GM18498 (cell line): ENCODE data around the gene KNOP1.

Experiments used
- ATAC-seq: cut with Tn5 transposase; IDR thresholded peaks from one replicate; pipeline ENCODE4 v1.9.1; 2021; ENCODE audit warnings: mild to moderate bottlenecking, moderate library complexity; ENCODE audit not compliant: unreplicated experiment

KNOP1 gene

DNA sequence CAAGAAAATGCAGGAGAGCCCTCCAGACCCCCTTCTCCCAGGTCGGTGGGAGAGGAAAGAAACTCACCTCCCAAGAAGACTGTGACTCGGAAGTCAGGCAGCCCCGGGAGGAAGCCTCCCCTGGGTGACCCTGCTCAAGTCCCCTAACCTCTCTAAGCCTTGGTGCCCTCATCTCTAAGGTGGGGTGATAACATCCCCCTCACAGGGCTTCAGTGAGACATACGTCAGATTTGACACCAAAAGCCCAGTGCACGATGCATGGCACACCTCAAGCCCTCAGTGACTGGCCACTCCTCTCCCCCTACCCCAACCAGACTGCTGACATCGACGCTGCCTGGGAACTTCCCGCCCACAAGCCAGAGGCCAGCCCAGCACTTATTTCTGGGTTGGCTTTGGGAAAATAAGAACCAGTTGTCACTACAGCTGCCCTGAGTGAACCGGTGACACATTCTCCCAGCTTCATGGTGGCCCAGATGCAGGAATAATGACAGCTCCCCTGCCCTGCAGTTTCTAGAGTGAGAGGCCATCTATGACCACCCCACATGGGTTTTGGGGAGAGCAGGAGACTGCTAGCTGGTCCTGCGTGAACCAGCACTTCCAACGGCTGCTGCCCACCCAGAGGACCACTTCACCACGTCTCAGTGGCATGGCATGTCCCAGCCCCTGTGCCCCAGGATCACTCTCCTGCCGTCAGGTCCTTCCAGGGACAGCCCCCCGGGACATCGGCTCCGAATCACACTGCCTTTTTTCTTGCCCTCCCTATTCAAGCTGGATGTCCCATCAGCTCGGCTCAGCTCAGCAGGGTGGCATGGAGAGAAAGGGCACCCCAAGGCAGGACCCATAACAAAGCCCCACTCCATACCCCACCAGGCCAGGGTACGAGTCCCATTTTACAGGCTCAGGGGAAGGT is 9.5 kb downstream of the KNOP1 start:
- no peak for ATAC-seq

DNA sequence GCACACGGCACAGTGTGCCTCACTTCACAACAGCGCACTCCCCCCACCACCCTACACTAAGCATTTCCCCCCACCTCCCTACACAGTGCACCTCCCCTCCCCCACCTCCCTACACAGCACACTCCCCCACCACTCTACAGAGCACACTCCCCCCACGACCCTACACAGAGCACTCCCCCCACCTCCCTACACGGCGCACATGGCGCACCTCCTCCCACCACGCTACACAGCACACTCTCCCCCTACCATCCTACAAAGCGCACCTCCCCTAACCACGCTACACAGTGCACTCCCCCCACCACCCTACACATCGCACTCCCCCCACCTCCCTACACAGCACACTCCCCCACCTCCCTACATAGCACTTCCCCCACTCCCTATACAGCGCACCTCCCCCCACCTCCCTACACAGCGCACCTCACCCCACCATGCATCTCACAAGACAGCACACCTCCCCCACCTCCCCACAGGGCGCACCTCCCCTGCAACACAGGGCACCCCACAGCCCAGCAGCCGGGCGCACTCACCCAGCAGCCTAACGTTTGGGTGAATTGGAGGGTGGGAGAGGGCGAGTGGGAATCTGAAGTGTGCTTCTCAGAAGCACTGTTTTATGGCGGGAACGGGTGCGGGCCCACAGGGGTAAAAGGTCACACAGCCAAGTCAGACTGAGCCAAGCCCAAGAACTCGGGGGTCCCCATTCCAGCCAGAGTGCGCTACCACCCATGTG is 10.3 kb downstream of the KNOP1 start:
- no peak for ATAC-seq

DNA sequence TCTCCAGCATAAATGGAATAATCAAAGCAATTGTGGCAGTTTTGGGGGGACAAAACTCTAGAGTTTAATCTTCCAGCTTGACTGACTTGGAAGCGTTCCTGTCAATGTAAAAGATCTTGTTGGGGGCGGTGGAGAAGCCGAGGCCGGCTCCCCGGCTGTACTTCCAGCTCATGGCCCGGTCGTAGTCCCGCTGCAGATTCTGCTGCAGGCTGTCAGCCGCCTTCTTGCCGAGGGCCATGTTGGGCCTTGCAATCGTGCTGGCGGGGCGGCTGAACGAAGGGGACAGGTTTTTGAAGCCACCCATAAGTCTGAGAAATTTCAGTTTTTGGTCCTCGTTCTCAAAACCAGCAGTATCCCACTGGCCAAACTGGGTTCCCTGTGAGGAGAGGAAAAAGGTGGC is 11.2 kb downstream of the KNOP1 start:
- ATAC-seq = no peak

DNA sequence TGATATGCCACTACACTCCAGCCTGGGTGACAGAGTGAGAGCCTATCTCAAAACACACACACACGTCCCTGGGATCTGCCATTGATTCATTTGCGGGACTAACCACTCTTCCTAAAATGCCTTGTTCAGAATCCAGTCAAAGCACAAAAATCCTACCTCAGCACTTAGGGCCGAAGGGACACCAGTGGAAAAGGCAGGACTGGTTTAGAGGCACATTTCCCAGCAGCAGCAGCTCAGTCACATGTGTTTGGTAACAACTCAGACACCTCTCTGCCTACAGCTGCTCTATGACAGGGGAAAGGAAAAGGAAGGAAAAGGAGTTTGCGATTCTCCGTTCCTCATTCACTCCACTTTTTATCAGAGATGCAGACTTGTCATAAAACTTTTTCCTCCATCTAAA is 12.2 kb downstream of the KNOP1 start:
- ATAC-seq = no peak

- ATAC-seq = no peak
These were observed 12.9 kb downstream of the KNOP1 start for GRCh38 chr16:19705146-19705501.

DNA sequence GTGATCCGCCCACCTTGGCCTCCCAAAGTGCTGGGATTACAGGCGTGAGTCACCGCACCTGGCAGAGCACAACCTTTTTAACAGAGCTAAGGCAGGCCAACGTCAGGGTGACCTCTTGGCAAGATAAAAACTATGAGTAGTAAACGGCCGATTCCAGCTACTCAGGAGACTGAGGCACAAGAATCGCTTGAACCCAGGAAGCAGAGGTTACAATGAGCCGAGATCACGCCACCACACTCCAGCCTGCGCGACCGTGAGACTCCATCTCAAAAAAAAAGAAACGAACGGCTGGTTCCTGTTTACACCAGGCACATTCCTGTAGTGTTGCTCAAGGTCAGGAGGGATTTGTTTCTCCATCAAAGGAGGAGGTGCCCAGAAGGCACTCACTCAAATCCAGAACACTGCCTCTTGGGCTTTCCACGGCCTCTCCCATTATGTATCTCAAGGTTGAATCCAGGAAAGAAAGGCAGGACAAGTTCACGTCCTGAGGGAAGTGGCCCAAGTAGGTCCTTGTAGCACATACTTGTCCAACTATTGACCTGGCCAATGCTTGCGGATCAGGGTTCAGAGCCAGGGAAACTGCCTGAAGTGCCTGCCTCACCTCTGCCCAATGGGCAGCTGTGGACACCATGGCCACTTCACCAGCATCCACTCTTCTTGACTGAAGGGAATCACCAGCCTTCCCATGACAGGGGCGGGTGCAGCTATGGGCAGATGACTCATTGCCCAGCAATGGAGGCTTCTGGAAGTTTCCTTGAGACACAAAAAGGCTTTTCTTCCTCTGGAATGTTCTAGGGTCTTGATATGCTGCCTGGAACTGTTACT is 13.5 kb downstream of the KNOP1 start:
- no peak for ATAC-seq

DNA sequence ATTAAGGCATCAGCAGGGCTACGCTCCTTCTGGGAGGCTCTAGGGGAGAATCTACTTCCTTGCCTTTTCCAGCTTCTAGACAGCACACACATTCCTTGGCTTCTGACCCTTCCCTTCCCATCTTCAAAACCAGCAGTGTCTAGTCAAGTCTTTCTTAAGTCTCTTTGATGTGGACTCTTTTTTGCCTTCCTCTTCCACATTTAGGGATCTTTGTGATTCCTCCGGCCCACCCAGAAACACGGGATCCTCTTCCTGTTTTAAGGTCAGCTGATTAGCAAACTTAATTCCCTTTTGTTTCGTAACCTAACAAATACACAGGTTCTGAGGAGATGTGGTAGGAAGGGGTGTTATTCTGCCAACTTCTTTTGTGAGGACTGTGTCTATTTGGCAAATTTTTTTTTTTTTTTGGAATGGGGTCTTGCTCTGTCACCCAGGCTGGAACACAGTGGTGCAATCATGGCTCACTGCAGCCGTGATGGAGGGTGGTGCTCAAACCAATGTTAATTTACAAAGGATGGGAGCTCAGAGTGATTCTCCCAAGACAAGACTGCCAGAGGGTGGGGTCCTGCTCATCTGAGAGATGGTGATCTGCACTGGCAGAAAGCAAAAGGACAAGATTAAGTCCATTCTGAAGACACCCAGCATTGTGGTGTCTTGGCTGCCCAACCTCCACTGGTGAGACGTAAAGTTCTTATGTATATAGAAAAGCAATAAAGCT is 14.7 kb downstream of the KNOP1 start:
- no peak for ATAC-seq

GRCh38 chr16:19701091-19701490 is 16.9 kb downstream of the KNOP1 start:
- no peak for ATAC-seq

GRCh38 chr16:19700319-19700781 is 17.7 kb downstream of the KNOP1 start:
- ATAC-seq = no peak

- no peak for ATAC-seq
These were observed 18.6 kb downstream of the KNOP1 start for GRCh38 chr16:19699472-19699871.

DNA sequence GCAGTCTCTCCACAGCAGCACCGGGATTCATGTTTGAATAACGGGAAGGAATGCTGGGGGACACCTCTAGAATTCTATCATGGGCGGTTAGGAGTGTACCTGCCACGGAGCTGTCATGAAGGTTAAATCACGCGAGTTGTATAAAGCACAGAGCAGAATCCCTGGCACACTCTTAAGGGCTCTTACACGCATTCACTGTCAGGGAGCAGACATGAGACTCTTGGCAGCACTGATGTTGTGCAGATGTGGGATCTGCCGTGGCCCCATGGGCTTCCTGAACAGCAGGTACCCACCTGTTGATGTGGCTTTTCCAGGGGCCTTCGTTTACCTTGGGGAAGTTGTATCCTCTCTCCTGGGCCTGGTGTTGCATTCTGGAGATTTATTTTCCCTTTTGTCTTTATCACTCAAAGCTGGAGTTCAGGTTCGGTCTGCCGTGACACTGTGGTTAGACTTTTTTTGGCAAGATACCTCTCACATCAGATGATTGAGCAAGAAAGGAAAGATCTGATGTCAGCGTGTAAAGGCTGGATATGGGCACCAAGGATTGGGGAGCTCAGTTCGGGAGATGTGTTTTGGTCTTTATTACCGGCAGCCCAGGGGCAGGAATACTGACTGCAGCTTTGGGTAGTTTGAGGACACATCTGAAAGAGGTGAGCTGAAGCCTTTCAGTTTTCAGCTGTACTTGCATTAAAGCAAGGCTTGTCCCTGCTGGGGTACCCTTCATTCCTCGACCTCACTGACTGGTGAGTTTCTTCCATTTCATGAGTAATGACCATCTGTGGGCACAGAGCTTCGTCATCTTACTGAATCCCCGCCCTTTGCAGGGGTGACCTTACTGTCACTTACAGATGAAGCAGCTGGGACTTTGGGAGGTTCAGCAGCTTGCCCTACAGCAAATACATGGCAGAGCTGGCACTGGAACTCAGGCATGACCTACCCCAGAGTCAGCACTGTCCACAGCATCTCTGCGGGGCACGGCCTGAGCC is 19.3 kb downstream of the KNOP1 start:
- ATAC-seq = no peak

DNA sequence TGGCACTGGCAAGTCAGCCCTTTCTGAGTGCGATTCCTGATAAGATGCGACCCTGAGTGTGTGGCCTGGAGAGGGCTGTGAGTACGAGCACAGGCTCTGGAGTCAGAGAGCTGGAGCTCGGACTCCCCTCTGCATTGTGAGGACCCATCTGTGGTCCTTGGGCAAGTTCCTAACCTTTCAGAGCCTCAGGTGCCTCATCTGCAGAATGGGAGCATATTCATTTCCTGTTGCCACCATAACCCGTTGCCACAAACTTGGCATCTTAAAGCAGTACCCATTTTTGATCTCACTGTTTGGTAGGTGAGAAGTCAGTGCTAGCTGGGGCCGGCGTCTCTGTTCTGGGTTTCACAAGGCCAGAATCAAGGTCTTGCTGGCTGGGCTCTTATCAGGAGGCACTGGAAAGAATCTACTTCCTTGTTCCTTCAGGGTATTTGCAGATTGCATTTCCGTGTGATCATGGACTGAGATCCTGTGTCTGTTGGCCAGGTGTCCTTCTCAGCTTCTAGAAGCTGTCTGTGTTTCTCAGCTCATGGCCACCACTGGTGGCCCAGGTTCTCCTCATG is 20.2 kb downstream of the KNOP1 start:
- no peak for ATAC-seq

GRCh38 chr16:19696961-19697360 is 21.1 kb downstream of the KNOP1 start:
- no peak for ATAC-seq

- ATAC-seq = no peak
These were observed 21.7 kb downstream of the KNOP1 start for GRCh38 chr16:19696328-19696727.

DNA sequence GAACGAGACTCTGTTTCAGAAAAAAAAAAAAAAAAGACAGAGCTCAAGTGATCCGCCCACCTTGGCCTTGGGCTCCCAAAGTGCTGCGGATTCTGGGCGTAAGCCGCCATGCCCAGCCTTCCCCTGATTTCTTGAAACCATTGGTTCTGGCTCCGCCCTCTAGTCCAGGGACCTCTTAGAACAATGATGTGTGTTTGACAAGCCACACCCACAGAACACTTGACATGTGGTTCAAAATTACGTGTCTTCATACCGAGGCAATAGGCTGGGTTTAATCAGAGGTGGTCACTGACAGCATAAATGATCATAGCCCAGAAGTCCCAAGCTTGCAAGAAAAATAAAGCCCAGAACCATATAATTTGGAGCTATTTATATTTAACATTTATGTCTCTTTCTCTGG is 23.0 kb downstream of the KNOP1 start:
- no peak for ATAC-seq

- ATAC-seq = no peak
These were observed 26.8 kb downstream of the KNOP1 start for GRCh38 chr16:19691161-19691711.

- no peak for ATAC-seq
These were observed 27.8 kb downstream of the KNOP1 start for GRCh38 chr16:19690196-19690595.

- no peak for ATAC-seq
These were observed 28.7 kb downstream of the KNOP1 start for GRCh38 chr16:19689342-19689741.
